OCI-LY7 (cell line): Measurements from ENCODE around the gene PLXDC2.

Experiments
- CTCF ChIP-seq: fragments of 200-600 bp; sonication (generic); conservative IDR thresholded peaks from 2 replicates; pipeline ENCODE4 v1.5.1; 2014; ENCODE audit warnings: mild to moderate bottlenecking, antibody characterized with exemption, low read length, moderate library complexity, mixed read lengths
- EZH2phosphoT487 ChIP-seq: fragments of 200-600 bp; sonication (generic); IDR thresholded peaks from 2 replicates; pipeline ENCODE4 v1.6.1; 2018; ENCODE audit warnings: low read depth, borderline replicate concordance, mild to moderate bottlenecking, mixed run types, antibody characterized with exemption, low read length, moderate library complexity, mixed read lengths

- TF ChIP-seq EZH2phosphoT487 (no peak), CTCF (no peak)
Measured at GRCh38 chr10:20105236-20105635, 289.0 kb downstream of the PLXDC2 start.
